ENCODE measurements around the gene ANKRD18B. TPM values are rescaled to one million over a fixed set of nuclear protein-coding genes. Genes with fewer than 3 reads are reported as not detected.

The ANKRD18B gene
- total and polyA plus RNA-seq, 9 of the 15 experiments (the other 6 are each of a cell fraction or from before 2014, with no cell fraction given), result 0.43 to 12.6 (median 1.8) TPM

DNA sequence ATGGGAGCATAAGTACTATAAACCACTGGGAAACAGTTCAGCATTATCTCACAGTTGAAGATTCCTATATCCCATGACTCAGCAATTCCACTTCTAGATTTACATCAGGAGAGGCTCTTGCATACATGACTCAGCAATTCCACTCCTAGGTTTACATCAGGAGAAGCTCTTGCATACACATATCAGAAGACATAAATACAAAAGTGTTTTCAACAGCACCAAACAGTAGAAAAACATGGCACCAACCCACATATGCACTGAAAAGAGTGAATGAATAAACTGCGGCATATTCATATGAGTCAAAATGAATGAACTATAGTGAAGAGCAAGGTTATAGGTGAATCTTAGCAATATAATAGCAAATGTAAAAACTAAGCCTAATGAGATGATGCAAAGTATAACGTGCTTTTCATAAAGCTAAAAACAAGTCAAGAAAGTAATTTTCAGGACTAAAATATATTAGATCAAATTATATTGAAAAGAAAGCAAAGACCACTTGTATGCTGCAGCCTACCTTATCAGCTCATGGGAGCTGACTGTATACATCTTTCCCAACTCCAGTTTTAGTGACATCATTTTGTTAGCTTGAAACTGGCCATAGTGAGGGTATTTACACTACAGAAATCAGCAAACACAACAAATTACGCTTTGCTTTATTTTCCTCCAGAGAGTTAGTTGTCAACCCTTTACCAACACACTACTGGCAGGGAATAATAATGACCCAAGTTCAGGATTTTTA lies 95.8 kb downstream of the ANKRD18B start (continued):
- TF ChIP-seq HDAC3 (IDR thresholded peaks at IDR 0.05; ENCODE audit: borderline replicate concordance, partially characterized antibody), result peak; percentile 63
- TF ChIP-seq PHB2 (IDR thresholded peaks at IDR 0.05; ENCODE audit: low read depth), result no peak
- TF ChIP-seq NFE2L1 (tag; IDR thresholded peaks at IDR 0.05; ENCODE audit: borderline replicate concordance, low read depth), result peak; percentile 100
- TF ChIP-seq CHCHD3 (CRISPR knock-in tag; IDR thresholded peaks at IDR 0.05), result no peak
- peak; percentile 26; the same call in 1 of the 2 replicates for TF ChIP-seq MTA3 (IDR thresholded peaks at IDR 0.05; ENCODE audit: borderline replicate concordance)
- no peak for TF ChIP-seq NR2C2 (CRISPR knock-in tag; IDR thresholded peaks at IDR 0.05)
- peak; percentile 56; the same call in 1 of the 2 replicates for TF ChIP-seq NR2C2 (tag; IDR thresholded peaks at IDR 0.05)
- TF ChIP-seq GABPB2 (CRISPR knock-in tag; conservative IDR thresholded peaks at IDR 0.05), result no peak
- TF ChIP-seq MTA1 (IDR thresholded peaks at IDR 0.05; ENCODE audit: borderline replicate concordance), result peak; percentile 57; the same call in 1 of the 2 replicates
- no peak for TF ChIP-seq MED1 (CRISPR knock-in tag; IDR thresholded peaks at IDR 0.05; ENCODE audit: borderline replicate concordance)
- TF ChIP-seq MCM3 (IDR thresholded peaks at IDR 0.05), result no peak
- TF ChIP-seq, protein P1, sequence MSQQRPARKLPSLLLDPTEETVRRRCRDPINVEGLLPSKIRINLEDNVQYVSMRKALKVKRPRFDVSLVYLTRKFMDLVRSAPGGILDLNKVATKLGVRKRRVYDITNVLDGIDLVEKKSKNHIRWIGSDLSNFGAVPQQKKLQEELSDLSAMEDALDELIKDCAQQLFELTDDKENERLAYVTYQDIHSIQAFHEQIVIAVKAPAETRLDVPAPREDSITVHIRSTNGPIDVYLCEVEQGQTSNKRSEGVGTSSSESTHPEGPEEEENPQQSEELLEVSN (IDR thresholded peaks at IDR 0.05; ENCODE audit: borderline replicate concordance in 1 of 2, extremely low read depth in 1 of 2, insufficient read depth in 1 of 2, insufficient read length in 1 of 2, low read depth in 1 of 2, low read length in 1 of 2, poor library complexity in 1 of 2, severe bottlenecking in 1 of 2), result no peak
- TF ChIP-seq IRF2 (CRISPR knock-in tag; IDR thresholded peaks at IDR 0.05), result no peak
- no peak for TF ChIP-seq ZNF121 (CRISPR knock-in tag; conservative IDR thresholded peaks at IDR 0.05)
- TF ChIP-seq, protein P2, sequence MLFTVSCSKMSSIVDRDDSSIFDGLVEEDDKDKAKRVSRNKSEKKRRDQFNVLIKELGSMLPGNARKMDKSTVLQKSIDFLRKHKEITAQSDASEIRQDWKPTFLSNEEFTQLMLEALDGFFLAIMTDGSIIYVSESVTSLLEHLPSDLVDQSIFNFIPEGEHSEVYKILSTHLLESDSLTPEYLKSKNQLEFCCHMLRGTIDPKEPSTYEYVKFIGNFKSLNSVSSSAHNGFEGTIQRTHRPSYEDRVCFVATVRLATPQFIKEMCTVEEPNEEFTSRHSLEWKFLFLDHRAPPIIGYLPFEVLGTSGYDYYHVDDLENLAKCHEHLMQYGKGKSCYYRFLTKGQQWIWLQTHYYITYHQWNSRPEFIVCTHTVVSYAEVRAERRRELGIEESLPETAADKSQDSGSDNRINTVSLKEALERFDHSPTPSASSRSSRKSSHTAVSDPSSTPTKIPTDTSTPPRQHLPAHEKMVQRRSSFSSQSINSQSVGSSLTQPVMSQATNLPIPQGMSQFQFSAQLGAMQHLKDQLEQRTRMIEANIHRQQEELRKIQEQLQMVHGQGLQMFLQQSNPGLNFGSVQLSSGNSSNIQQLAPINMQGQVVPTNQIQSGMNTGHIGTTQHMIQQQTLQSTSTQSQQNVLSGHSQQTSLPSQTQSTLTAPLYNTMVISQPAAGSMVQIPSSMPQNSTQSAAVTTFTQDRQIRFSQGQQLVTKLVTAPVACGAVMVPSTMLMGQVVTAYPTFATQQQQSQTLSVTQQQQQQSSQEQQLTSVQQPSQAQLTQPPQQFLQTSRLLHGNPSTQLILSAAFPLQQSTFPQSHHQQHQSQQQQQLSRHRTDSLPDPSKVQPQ (CRISPR knock-in tag; IDR thresholded peaks at IDR 0.05; ENCODE audit: borderline replicate concordance), result no peak
- no peak for TF ChIP-seq NFYB (IDR thresholded peaks at IDR 0.05; ENCODE audit: extremely low read depth, insufficient read length)
- no peak for TF ChIP-seq CBFB (CRISPR knock-in tag; IDR thresholded peaks at IDR 0.05)
- TF ChIP-seq ZZZ3 (IDR thresholded peaks at IDR 0.05), result no peak
- TF ChIP-seq ZNF77 (CRISPR knock-in tag; IDR thresholded peaks at IDR 0.05), result no peak
- TF ChIP-seq, protein P3, sequence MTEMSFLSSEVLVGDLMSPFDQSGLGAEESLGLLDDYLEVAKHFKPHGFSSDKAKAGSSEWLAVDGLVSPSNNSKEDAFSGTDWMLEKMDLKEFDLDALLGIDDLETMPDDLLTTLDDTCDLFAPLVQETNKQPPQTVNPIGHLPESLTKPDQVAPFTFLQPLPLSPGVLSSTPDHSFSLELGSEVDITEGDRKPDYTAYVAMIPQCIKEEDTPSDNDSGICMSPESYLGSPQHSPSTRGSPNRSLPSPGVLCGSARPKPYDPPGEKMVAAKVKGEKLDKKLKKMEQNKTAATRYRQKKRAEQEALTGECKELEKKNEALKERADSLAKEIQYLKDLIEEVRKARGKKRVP (CRISPR knock-in tag; IDR thresholded peaks at IDR 0.05), result no peak
- peak; percentile 100 for TF ChIP-seq C11orf30 (IDR thresholded peaks at IDR 0.05; ENCODE audit: low read depth)
- TF ChIP-seq CEBPB (tag; IDR thresholded peaks at IDR 0.05), result peak; percentile 62; the same call in 1 of the 2 replicates
- no peak for TF ChIP-seq DNMT1 (IDR thresholded peaks at IDR 0.05)
- TF ChIP-seq RFX5 (IDR thresholded peaks at IDR 0.05; ENCODE audit: low read depth, low read length), result no peak
- TF ChIP-seq NR2C1 (IDR thresholded peaks at IDR 0.05), result no peak
- no peak; the same call in none of the 2 replicates for TF ChIP-seq NR2C1 (tag; IDR thresholded peaks at IDR 0.05)
